ENCODE measurements around the gene RASGRP3. TPM values are rescaled to one million over a fixed set of nuclear protein-coding genes. Genes with fewer than 3 reads are reported as not detected.
"Not testable (repeated sequence)": the region's sequence is repeated elsewhere in the genome, so short reads cannot be mapped to it uniquely, and the experiment has no call there.

Gene RASGRP3, protein sequence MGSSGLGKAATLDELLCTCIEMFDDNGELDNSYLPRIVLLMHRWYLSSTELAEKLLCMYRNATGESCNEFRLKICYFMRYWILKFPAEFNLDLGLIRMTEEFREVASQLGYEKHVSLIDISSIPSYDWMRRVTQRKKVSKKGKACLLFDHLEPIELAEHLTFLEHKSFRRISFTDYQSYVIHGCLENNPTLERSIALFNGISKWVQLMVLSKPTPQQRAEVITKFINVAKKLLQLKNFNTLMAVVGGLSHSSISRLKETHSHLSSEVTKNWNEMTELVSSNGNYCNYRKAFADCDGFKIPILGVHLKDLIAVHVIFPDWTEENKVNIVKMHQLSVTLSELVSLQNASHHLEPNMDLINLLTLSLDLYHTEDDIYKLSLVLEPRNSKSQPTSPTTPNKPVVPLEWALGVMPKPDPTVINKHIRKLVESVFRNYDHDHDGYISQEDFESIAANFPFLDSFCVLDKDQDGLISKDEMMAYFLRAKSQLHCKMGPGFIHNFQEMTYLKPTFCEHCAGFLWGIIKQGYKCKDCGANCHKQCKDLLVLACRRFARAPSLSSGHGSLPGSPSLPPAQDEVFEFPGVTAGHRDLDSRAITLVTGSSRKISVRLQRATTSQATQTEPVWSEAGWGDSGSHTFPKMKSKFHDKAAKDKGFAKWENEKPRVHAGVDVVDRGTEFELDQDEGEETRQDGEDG
- total RNA-seq, result 202 and 255 TPM in 2 replicates

DNA sequence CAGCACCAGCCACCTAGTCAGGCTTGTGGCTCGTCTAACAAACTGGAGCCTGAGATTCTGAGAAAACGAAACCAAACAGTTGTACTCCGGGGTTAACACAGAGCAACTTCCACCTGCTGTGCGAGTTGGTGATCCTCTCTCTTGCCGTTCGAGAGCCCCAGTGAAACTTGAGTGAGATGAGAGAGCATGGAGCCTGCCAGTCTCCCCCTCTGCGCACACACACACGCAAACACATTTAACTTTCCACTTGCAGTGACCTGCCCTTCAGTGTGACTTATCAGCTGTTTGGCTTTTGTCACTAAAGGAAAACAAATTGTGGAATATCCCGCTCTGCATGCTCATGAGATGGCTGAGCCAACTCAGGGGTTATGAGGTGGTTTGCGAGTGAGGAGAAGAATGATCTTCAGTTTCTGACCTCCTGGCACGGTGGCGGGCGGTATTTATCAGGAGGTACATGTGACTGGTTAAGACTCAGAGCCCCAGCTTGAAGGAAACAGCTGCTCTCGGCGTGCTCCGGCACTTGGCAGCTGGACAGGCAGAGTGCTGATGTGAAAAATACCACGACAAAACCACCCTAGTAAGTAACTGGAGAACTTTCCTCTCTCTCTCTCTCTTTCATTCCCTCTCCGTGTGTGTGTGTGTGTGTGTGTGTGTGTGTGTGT, at the start of gene RASGRP3:
RASGRP3 (plus strand) TSS at position 519 of the 662 bp plus-strand sequence. CDS start 38,488 bp downstream, outside the sequence.
- DNase-seq, result peak; percentile 98

DNA sequence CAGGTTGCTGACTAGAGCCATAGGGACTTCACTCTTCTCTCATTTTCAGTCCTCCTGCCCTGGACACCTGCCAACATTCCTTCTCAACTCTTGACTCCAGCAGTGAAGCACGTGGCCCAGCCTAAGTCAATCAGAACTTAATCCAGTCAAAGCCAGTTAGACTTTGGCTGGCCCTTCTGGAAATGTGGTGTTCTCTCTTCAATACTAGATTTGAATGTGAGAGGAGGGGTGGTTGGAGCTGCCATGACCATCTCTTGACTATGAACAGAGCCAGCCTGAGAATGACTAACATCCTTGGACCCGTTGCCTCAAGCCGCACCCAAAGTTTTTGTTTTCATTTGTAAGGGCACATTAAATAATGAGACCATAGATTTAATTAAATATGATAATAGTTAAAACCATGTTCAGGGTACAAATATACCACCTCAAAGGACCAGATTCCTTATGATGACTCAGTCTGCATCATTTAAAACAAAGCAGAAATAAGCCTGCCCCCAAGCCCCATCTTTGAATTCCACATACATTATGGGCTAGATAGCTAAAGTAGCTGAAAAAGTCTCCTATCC, 49.7 kb upstream of the RASGRP3 start:
- DNase-seq, result peak; percentile 66

DNA sequence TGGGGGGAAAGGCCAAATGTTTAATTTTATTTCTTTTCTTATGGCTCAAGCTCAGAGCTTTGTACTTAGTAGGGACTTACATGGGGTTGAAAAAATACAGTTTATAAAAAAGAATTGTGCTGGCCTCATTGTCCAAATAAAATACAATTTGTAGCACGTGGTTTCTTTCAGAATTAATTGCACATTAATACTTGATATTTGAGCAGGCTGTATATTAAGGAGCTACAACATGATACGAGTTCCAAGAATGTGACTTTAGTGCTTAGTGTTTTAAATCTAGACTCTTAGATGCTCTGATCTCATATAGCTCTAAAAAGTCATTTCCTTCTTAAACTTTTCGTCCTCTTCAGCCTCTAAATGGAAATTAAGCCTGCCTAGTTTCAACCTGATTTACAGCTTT, 46.4 kb upstream of the RASGRP3 start:
- no peak for DNase-seq

DNA sequence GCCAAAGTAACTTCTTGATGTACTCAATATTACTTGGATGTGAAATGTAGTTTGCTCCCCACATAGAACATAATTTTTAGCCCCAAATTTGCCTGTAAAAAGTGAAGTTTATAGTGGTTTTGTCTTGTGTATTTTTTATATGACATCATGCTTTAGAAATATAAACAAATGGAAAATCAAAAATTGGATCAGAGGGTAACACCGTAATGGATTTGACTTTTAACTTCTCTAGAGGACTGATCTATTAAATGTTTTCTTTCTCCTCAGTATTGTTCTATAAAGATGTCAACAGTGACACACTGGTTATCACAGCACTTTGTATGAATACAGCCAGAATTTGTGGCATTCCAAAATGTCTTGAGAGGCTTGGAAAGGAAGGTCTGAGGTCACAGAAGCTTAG, 45.6 kb upstream of the RASGRP3 start:
- no peak for DNase-seq

DNA sequence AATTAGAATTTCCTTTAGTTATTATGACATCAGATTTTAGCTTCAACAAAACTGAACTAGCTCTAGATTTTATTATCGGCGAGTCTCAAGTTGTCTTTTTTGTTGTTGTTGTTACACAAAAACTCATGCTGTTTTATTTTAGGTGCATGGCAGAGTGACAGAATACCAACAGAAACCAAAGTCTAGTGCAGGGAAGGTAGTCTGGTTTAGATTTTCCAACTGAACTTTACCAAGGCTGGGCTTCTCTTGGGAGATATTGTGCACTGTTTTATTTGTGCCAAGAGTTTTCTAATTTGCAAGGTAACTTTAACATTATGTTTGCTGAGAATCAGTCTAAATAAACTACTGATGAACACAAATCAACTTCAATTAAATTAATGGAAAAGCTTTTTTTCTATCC, 43.6 kb upstream of the RASGRP3 start:
- no peak for DNase-seq

DNA sequence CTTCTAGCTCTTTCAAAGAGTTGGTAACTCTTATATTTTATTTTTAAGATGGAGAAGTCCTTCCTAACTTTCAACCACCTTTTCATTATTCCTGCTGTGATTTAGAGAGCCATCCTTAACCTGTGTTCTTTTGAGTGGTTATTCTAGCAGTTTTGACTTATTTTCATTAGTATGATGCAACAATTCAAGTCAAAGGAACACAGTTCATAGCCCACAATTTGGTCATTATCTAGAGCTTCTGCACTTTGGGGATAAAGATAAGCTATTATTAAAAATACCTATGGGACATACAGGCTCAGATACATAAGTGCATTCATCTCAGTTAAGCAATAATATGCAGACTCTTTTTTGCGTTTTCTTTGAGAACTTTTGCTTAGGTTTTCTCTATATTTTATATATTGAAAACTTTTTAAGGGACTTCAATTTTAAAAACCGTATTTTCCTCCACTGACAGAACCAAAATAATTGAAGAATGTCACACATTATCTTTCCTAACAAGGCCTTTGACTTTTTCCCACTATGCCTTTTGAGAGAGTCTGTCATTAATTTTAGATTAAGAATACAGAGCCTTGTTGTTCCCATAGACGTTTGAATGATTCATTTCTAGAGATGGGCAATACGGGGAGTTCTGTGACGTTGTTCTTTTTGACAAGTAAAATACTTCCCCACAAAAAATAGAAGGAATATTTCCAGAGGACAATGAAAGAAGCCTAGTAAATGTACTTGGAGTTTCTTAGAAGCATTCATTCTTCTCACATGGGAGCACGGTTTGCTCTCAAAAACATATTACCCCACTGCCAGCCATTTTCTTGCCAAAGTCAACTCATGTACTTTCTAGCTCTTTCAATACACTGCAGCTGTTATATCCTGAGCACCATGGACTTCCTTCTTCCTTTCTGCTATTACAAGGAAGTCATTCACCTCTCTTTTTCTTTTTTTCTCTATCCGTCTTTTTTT, 42.9 kb upstream of the RASGRP3 start:
- no peak for DNase-seq

DNA sequence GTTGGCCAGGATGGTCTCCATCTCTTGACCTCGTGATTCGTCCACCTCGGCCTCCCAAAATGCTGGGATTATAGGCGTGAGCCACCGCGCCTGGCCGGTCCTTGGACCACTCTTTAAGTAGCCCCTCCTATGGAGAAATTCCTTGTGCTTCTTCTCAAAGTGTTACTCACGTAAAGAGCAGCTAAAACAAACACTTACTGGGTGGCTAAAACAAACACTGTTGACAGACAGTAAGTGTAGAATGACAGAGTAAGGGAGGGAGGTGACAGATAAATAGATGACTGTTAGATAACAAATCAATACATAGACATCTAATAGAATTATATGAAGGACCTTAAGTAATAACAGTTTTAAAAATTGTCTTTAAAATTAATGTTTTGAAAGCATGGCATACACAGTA, 40.9 kb upstream of the RASGRP3 start:
- no peak for DNase-seq

DNA sequence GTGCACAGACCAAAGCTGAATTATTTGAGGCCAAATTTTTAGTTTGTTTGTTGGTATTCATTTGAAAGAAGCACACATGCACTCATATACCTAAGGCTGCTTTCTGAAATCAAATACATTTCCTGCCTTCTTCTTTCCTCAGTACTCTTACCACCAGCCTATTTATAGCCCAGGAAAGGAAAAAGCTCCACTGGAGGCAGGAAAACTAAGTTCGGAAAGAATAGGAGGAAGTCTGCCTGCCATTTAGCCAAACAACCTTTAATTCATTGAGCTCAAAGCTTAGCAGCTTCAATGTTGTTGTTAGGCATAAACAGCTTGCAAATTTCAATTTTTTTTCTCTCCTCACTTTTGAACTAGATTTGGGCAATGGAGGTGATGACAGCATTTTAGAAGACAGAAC, 40.4 kb upstream of the RASGRP3 start:
- peak; percentile 87 for DNase-seq

DNA sequence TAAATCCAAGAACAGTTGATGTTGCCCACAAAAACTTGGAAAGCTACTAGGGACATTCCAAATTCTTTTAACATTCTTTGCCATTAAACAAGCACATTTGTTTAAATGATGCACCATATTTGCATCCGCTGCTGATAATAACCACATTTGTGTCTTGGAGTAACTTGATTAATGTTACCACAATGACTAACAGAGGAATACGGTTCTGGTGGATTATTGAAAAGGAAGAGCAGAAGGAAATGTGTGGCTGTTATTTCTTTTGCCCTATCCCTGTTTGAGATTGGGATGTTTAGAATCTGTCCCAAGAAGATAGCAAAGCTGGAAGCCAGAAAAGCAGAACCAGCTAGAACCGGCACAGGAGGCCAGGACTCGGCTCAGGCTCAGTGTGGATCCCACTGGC, 39.2 kb upstream of the RASGRP3 start:
- DNase-seq, result peak; percentile 53

DNA sequence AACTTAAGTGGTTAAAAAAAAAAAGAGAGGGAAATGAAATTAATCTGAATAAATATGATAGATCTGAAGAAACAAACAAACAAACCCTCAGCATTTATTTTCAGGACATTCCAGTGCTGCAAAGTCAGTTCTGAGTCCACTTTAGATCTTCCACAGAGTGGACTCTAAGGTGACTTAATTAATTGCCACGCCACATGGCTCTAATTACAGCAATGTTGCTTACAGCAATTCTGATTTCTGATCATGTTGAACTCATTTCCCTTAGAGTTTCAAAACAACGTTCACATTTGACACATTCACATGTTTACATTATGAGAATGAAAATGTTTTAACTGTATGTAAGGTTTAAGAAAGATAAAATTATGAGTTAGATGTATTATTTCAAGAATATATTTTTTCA, 38.6 kb upstream of the RASGRP3 start:
- peak; percentile 30 for DNase-seq

DNA sequence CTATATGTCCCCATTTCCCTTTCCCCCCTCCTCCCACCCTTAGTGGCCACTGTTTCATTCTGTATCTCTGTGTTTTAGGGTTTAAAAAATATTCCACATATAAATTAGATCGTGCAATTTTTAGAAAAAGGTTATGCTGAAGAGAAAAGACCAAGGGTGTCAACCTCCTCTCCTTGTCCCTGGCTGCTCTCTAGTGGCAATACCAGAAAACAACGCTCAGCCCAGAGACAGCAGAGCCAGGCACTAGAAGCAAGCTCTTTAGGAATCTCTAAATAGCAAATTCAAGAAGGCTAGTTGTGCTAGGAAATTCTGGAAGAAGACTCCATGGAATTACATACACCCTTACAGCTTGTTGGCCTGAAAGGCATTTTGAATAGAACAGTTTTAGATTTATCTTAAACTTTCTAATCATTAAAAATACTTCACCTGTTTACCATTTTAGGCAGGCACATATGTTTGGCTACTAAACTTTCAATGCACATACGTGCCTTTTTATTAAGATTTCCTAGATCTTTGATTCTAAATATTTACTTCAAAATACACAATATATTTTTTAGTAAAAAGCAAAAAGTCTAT, 35.1 kb upstream of the RASGRP3 start:
- DNase-seq, result peak; percentile 89

DNA sequence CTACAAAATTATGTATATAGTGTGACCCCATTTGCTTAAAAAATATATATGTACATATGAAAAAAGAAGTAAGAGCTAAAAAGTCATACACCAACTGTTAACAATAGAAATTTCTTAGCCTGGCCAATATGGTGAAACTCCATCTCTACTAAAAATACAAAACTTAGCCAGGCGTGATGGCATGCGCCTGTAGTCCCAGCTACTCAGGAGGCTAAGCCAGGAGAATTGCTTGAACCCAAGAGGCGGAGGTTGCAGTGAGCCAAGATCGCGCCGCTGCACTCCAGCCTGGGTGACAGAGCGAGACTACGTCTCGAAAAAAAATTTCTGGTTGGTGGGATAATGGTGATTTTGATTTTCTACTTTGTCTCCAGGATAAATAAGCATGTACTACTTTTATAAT, 34.4 kb upstream of the RASGRP3 start:
- DNase-seq, result not testable (repeated sequence)

DNA sequence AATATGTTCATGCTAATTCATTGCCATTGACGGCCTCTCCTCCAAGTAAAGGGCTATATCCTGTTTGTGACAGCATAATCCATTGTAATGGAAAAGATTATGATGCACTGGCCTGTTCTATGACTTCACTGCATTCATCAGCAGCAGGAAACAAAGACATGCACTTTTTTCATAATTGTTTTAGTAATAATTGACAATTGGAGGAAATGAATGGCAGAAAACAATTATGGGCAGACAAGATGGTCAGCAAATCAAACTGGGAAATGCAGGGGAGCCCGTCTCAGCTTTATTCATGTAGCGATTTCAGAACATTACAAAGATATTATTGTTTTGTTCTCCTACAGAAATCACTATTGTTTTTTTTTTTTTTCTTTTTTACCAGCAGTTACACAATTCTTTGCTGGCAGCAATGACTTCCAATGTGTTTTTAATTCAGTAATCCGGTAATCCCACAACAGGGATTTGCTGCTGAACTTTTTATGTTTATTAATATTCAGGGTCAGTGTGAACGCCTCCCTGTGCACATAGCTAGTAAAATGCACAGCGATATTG, 33.8 kb upstream of the RASGRP3 start:
- peak; percentile 93 for DNase-seq

DNA sequence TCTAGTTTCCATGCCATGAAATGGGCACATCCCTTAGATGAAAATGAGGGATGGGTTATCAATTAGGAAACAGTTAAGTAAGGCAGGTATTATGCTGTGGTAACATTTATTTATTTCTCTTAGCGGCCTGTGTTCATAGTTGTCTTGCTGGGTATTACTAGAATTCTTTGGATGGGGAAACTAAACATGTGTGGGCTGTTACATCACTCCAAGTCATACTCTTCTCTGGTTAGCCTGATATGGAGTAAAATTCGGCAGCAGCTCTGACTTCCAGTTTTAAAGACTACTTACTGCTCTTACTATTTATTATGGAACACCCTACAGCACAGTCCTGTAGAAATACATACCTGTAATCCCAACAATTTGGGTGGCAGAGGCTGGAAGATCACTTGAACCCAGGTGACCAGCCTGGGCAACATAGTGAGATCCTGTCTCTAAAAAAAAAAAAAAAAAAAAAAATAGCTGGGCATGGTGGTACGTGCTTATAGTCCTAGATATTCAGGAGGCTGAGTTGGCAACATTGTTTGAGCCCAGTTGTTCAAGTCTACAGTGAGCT, 33.1 kb upstream of the RASGRP3 start:
- no peak for DNase-seq

DNA sequence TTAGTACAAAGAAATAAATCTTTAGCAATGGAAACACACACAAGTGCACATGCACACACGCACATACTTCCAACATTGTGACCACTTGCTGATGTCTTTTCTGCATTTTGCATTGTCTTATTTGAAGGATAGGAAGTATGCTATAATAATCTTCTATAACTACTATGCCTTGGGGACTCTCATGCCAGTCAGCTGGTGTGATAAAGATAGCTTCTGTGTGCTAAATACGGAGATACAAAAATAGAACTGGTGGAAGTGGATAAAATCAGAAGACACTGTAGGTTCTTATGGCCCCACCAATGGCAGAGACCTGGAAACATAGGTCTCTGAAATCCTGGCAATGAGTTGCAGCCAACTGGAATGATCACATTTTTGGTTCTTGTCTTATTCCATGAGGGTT, 31.5 kb upstream of the RASGRP3 start:
- no peak for DNase-seq

DNA sequence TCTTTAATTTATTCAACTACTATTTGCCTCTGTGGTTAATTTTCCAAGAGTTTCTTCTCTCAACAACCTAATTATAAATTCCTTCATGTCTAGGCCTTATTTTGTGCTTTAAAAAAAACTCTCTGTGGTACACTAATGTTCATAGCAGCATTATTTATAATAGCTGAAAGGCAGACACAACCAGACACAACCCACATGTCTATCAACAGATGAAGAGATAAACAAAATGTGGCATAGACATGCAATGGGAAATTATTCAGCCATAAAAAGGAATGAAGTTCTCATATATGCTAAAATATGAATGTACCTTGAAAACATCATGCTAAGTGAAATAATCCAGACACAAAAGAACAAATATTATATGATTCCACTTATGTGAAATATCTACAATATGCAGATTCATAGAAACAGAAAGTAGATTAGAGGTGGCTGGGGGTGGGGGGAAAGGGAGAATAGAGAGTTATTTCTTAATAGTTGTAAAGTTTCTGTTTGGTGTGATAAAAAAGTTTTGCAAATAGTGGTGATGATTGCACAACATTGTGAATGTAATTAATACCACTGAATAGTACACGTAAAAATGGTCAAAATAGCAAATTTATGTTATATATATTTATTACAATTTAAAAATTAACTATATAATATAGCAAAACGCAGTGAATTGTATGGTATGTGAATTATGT, 28.1 kb upstream of the RASGRP3 start:
- no peak for DNase-seq

DNA sequence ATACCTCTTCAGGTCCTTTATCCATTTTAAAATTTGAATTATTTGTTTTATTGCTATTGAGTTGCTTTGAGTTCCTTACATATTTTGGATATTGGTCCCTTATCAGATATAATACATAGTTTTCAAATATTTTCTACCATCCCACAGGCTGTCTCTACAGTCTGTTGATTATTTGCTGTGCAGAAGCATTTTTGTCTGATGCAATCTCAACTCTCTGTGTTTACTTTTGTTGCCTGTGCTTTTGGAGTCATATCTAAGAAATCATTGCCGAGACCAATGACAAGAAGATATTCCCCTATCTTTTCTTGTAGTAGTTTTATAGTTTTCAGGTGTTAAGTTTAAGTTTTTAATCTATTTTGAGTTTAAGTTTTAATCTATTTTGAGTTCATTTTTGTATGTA, 25.2 kb upstream of the RASGRP3 start:
- DNase-seq, result no peak

DNA sequence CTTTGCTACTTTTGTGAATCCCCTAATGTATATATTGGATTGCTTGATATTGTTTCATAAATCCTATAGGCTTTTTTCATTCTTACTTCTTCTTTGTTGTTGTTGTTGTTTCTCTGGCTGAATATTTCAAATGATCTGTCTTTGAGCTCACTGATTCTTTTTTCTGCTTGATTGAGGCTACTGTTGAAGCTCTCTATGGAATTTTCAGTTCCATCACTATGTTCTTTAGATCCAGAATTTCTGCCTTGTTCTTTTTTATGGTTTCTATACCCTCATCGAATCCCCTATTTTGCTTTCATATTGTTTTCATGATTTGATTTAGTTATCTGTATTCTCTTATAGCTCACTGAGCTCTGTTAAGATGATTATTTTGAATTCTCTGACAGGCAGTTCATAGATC, 24.6 kb upstream of the RASGRP3 start:
- no peak for DNase-seq

DNA sequence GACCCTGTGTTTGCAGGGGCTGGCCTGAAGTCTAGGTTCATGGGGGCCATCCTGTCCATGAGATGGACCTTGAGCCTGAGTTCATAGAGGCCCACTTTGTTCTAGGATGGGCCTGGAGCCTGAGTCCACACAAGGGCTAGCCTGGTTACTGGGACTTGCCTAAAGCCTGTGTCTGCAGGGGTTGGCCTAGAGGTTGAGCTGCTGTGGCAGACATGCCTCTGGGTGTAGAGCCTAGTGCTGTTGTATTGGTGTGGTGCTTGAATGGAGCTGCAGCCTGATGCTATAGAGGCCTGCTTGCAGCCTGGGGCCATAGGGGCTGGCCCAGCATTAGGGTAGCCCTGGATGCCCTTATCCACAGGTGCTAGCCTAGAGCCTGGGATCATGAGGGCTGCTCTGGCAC, 23.9 kb upstream of the RASGRP3 start:
- DNase-seq, result no peak

DNA sequence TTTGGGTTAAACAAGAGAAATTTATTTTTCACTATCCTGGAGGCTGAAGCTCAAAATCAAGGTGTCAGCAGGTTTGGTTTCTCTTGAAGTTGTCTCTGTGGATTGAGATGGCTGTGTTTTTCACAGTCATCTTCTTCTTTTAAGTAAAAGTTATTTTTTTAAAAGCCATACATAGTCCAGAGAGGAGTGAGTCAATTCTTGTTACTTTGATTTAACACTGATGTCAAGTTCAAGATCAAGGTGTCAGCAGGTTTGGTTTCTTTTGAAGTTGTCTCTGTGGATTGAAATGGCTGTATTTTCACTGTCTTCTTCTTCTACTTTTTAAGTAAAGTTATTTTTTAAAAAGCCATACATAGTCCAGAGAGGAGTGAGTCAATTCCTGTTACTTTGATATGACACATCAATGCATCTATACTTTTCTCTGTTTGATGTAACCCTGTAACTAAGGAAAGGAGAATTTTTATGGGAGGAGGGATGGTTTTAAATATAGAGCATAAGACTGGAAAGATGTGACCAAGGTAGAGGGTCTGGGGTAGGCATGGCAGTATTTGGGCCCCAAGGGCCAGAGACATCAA, 22.5 kb upstream of the RASGRP3 start:
- no peak for DNase-seq

Measured in dermis blood vessel endothelial cell (primary cell).